Fibroblast of lung (primary cell): Measurements from ENCODE around the gene CDH6. TPM values are rescaled to one million over a fixed set of nuclear protein-coding genes. Genes with fewer than 3 reads are reported as not detected.

Experiments
- DNase-seq, 2 donors: peaks; one replicate each; pipeline versions ENCODE4 v3.0.0 to v3.0.0-alpha.2; 2010; ENCODE audit warnings: low read depth in 2 of 2
- H2AFZ ChIP-seq: 2 replicates; pipeline ENCODE4 v1.5.1; 2012; ENCODE audit warnings: low read length, control low read depth, inconsistent platforms
- H3K27ac ChIP-seq: 2 replicates; pipeline ENCODE4 v1.5.1; 2011; ENCODE audit warnings: low read length, control low read depth; ENCODE audit not compliant: insufficient read depth
- H3K27me3 ChIP-seq: 2 replicates; pipeline ENCODE4 v1.5.1; 2011; ENCODE audit warnings: mild to moderate bottlenecking, low read length; ENCODE audit not compliant: control insufficient read depth, insufficient read depth
- H3K36me3 ChIP-seq: 2 replicates; pipeline ENCODE4 v1.5.1; 2011; ENCODE audit warnings: low read length; ENCODE audit not compliant: control insufficient read depth, insufficient read depth
- H3K4me1 ChIP-seq: 2 replicates; pipeline ENCODE4 v1.5.1; 2011; ENCODE audit warnings: low read length; ENCODE audit not compliant: control insufficient read depth, insufficient read depth; ENCODE audit errors: extremely low read depth
- H3K4me2 ChIP-seq: 2 replicates; pipeline ENCODE4 v1.5.1; 2011; ENCODE audit warnings: low read length, control low read depth; ENCODE audit not compliant: insufficient read depth; ENCODE audit errors: extremely low read depth
- H3K4me3 ChIP-seq, 4 experiments: fragments of 200-600 bp in 1 of 4; sonication (generic) in 1 of 4; replicated peaks in 1 of 4; 2 replicates each; pipeline ENCODE4 v1.5.1; 2011 to 2016; ENCODE audit warnings: low read length in 4 of 4, low read depth in 3 of 4, mild to moderate bottlenecking in 3 of 4, control low read depth in 2 of 4, inconsistent platforms in 1 of 4, mixed read lengths in 1 of 4; ENCODE audit not compliant: insufficient read depth in 1 of 4; ENCODE audit errors: control extremely low read depth in 1 of 4
- H3K79me2 ChIP-seq: 2 replicates; pipeline ENCODE4 v1.5.1; 2012; ENCODE audit warnings: mild to moderate bottlenecking, low read length, inconsistent platforms; ENCODE audit not compliant: control insufficient read depth, insufficient read depth
- H3K9ac ChIP-seq: 2 replicates; pipeline ENCODE4 v1.5.1; 2011; ENCODE audit warnings: mild to moderate bottlenecking, low read length, control low read depth; ENCODE audit not compliant: insufficient read depth
- H3K9me3 ChIP-seq: 2 replicates; pipeline ENCODE4 v1.5.1; 2012; ENCODE audit warnings: low read depth, low read length; ENCODE audit not compliant: control insufficient read depth, insufficient read depth
- H4K20me1 ChIP-seq: 2 replicates; pipeline ENCODE4 v1.5.1; 2011; ENCODE audit warnings: low read length; ENCODE audit not compliant: control insufficient read depth, insufficient read depth; ENCODE audit errors: extremely low read depth
- EZH2 ChIP-seq: IDR thresholded peaks from 2 replicates; pipeline ENCODE4 v1.5.1; 2012; ENCODE audit warnings: low read length, control low read depth, mild to moderate bottlenecking; ENCODE audit errors: missing control alignments
- polyA plus RNA-seq, 2 donors: library from polyadenylated mRNA; depleted of rRNA in 1 of 2; stranded (reverse) in 1 of 2; unstranded in 1 of 2; fragments of >200 nt; gene quantifications; 2 replicates each; pipeline ENCODE4 v1.2.1, GENCODE V29; 2011 to 2012; ENCODE audit warnings: missing spikeins in 1 of 2
- total RNA-seq: library from RNA; depleted of rRNA; stranded (reverse); fragments of >200 nt; gene quantifications from 2 replicates; pipeline ENCODE4 v1.2.1, GENCODE V29; 2014
- TF ChIP-seq, protein P1 (sequence below), 2 donors: IDR thresholded peaks in 1 of 2; conservative IDR thresholded peaks in 1 of 2; 1 replicate in 1 of 2; 2 replicates in 1 of 2; pipeline ENCODE4 v1.5.1; 2011 to 2012; ENCODE audit warnings: low read length in 2 of 2, control low read depth in 1 of 2, inconsistent platforms in 1 of 2, low read depth in 1 of 2, mild to moderate bottlenecking in 1 of 2

The CDH6 gene
- total and polyA plus RNA-seq, 2 donors (not counting 1 experiment from before 2014, with no cell fraction given), result 10.4 to 18.8 TPM

DNA sequence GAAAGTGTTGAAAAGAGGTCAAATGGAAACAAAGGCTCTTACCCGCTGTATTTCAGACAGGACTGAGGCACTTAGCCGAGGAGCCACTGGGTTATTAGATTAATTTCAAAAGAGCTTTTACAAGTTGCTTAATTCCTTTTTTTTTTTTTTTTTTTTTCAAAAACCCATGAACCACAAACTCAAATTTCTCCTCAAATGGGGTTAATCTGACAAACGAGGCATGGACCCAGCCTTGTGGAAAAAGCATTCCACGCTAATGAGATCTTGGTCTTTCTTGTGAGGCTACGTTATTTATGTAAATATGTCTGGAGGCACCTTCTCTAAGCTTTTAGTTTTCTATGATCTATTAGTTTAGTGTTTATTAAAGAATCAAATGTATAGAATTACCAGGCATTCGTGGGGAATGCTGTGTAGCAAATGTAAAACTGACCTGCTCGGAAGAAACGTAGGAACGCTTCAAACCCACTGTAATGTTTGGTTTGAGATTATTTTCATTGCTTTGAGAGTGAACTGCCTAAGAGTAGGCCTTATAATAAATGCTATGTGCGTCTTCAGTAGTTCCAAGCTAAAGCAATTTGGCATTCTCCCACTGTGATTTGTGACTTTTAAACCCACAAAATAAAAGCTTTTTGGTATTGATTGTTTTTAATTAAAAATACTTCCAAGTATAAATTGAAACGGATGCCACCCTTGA is 134.7 kb downstream of the CDH6 start:
- H2AFZ ChIP-seq, result no peak overlapping the region
- H3K9me3 ChIP-seq, result no peaks in the 10 kb centered on the region
- no peak overlapping the region for H3K4me2 ChIP-seq
- no peaks in the 10 kb centered on the region for H3K79me2 ChIP-seq
- no peaks in the 10 kb centered on the region for H4K20me1 ChIP-seq
- no peaks in the 10 kb centered on the region for H3K36me3 ChIP-seq
- TF ChIP-seq, protein P1, sequence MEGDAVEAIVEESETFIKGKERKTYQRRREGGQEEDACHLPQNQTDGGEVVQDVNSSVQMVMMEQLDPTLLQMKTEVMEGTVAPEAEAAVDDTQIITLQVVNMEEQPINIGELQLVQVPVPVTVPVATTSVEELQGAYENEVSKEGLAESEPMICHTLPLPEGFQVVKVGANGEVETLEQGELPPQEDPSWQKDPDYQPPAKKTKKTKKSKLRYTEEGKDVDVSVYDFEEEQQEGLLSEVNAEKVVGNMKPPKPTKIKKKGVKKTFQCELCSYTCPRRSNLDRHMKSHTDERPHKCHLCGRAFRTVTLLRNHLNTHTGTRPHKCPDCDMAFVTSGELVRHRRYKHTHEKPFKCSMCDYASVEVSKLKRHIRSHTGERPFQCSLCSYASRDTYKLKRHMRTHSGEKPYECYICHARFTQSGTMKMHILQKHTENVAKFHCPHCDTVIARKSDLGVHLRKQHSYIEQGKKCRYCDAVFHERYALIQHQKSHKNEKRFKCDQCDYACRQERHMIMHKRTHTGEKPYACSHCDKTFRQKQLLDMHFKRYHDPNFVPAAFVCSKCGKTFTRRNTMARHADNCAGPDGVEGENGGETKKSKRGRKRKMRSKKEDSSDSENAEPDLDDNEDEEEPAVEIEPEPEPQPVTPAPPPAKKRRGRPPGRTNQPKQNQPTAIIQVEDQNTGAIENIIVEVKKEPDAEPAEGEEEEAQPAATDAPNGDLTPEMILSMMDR (conservative IDR thresholded peaks at IDR 0.05 in 1 of 2, IDR thresholded peaks at IDR 0.05 in 1 of 2; ENCODE audit: low read depth in 1 of 2, low read length in 2 of 2), result no peak
- TF ChIP-seq EZH2, result no peak
- no peak overlapping the region for H3K4me3 ChIP-seq
- no peaks in the 10 kb centered on the region for H3K27me3 ChIP-seq
- H3K27ac ChIP-seq, result no peak overlapping the region
- H3K9ac ChIP-seq, result no peak overlapping the region
- DNase-seq, result peak in 1 of 2 donors; percentile 42
- H3K4me1 ChIP-seq, result no peaks in the 10 kb centered on the region

- TF ChIP-seq EZH2, result no peak
- TF ChIP-seq, protein P1 (conservative IDR thresholded peaks at IDR 0.05 in 1 of 2, IDR thresholded peaks at IDR 0.05 in 1 of 2; ENCODE audit: low read depth in 1 of 2, low read length in 2 of 2), result no peak
- H3K4me2 ChIP-seq, result no peak overlapping the region
- DNase-seq, result no peak
Measured at GRCh38 chr5:31329715-31330114, 136.2 kb downstream of the CDH6 start.

DNA sequence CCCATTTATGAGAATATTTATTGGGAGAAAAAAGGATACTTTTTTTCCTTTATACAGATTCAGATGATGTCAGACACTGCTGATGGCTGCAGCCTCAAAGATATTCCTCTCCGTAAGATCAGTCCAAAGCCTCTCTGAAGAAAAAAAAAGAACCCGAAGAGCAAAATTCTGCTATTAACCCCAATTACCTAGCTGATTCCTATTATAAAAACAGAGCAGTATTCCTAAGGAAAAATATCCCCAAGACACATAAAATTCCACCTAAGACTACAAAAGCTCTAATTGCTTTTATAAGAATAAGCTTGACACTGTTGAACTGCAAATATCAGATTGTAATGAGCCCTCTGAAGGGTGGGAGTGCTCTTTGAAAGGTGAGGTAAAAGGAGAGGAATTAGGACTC is 138.7 kb downstream of the CDH6 start:
- Histone ChIP-seq H3K4me1 (no peaks in the 10 kb centered on the region), H3K4me2 (no peak overlapping the region), H4K20me1 (no peaks in the 10 kb centered on the region), H3K27ac (no peak overlapping the region), H3K27me3 (no peaks in the 10 kb centered on the region), H3K36me3 (no peaks in the 10 kb centered on the region), H3K9me3 (no peaks in the 10 kb centered on the region), H3K9ac (no peak overlapping the region), H3K79me2 (no peaks in the 10 kb centered on the region), H2AFZ (no peak overlapping the region), H3K4me3 (no peak overlapping the region)
- TF ChIP-seq, protein P1 (conservative IDR thresholded peaks at IDR 0.05 in 1 of 2, IDR thresholded peaks at IDR 0.05 in 1 of 2; ENCODE audit: low read depth in 1 of 2, low read length in 2 of 2), result no peak
- TF ChIP-seq EZH2, result no peak
- no peak for DNase-seq

More at GRCh38 chr5:31329715-31330114, 136.2 kb downstream of the CDH6 start:
- no peaks in the 10 kb centered on the region for H3K79me2 ChIP-seq
- no peak overlapping the region for H3K4me3 ChIP-seq
- no peaks in the 10 kb centered on the region for H3K9me3 ChIP-seq
- no peaks in the 10 kb centered on the region for H3K4me1 ChIP-seq
- no peak overlapping the region for H2AFZ ChIP-seq
- H3K27ac ChIP-seq, result no peak overlapping the region
- no peaks in the 10 kb centered on the region for H4K20me1 ChIP-seq
- H3K9ac ChIP-seq, result no peak overlapping the region
- no peaks in the 10 kb centered on the region for H3K36me3 ChIP-seq
- no peaks in the 10 kb centered on the region for H3K27me3 ChIP-seq
